GM19455 (cell line): ENCODE results near the gene MSI2.

Experiments
- ATAC-seq: cut with Tn5 transposase; IDR thresholded peaks from one replicate; pipeline ENCODE4 v1.9.1; 2021; ENCODE audit not compliant: unreplicated experiment

MSI2 gene

DNA sequence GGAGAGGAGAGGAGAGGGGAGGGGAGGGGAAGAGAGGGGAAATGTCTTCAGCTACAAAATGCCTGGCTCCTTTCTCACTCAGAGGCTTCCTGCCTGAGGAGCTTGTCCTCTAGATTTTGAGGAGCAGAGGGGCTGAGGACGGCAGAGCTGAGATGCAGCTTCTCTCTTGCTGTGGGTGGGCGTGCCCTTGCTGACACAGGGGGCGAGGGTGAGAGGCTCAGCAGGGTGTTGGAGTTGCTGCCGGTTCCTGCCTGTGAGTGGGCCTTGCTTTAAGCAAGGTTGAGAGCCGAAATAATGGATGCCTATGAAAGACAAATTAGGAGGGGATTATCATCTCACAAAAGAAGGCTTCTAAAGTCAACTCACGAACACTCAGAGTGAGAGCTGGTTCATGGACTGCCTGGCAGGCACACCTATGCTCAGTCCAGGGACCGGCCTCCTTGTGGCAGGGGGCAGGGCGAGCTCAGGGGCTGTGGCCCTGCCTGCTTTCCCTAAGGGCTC lies 215.6 kb downstream of the MSI2 start:
- ATAC-seq, result no peak

DNA sequence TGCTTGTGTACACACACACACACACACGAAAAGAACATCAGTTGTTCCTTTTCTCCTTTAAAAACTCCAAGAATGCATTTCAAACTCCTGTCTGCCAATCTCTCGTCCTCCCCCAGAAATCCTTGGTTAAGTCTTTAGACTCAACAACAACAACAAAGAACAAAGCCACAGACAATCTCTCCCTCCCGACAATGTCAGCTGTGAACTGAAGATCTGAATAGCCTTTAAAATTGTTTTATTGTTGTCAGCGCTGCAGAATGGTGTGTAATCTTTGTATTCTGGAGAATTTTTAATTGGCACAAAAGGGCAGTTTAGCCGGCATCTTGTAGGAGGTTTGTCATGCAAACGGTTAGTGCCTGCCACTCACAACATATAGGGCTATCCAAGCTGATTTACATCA lies 219.5 kb downstream of the MSI2 start:
- ATAC-seq, result no peak

DNA sequence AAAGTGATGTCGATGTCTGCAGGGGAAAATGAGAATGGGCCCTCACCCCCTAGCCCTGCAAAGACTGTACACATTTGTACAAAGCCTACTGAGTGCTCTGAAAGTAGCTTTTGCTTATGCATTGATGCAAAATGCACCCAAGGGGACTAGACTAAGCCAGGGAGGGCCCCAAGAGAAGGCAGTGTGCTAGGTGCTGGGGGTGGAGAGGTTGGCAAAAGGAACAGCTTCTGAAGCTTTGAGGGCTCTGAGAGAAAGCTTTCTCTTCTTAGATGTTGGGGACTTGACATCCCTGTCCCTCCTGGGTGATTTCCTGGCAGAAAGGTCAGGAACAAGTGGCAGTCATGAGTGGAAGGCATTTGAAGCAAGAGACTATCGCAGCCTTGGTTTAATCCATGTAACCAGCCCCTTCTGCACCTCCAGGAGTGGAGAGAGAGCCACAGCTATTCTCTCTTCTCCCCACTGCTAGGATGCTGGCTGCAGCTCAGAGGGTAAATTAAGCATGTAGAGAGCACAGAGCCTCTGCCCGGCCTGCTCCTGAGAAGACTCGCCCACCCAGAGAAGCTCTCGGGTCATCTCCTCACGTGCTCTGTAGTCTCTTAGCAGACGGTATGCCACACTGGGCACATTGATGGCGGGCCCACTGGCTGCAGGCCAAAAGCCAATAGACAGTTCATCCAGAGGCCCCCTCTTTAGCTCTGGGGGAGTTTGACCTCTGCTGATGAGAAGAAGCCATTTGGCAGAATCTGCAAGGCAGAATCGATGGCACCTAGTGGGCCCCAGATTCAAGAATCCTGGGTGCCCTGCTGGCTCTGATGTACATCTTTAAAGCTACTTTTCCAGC lies 221.4 kb downstream of the MSI2 start:
- no peak for ATAC-seq

DNA sequence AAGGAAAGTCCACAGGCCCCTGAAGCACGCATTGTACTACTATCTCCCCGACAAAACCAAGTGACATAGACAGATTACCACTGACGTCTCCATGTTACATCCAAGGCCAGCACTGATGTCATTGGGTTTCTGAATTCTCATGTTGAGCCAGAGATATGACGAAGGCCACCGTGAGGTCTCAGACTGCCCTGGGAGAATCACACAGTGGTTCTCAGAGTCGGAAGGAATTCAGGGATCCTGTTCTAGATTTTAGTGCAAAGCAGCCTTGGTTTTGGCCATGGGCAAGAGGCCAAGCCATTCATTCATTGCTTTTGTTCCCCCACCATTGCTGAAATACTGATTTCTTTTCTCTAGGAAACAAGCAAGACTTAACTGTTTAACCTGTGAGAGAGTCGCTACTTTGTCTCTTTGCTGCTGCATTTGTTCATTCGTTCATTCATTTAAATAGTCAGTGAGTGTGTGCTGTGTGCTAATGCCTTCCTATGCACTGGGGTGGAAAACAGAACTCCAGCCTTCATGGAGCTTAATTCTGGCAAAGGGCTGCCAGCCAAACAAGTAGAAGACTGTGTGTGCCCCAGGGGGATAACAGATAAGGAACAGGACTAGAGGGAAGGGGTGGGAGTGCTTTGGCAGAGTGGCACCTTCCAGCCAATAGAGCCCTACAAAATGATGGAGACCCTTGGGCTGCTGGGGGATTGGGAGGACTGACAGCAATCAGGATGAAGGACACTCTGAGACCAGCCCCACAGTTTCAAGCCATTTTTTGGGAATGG lies 222.3 kb downstream of the MSI2 start:
- ATAC-seq, result no peak

DNA sequence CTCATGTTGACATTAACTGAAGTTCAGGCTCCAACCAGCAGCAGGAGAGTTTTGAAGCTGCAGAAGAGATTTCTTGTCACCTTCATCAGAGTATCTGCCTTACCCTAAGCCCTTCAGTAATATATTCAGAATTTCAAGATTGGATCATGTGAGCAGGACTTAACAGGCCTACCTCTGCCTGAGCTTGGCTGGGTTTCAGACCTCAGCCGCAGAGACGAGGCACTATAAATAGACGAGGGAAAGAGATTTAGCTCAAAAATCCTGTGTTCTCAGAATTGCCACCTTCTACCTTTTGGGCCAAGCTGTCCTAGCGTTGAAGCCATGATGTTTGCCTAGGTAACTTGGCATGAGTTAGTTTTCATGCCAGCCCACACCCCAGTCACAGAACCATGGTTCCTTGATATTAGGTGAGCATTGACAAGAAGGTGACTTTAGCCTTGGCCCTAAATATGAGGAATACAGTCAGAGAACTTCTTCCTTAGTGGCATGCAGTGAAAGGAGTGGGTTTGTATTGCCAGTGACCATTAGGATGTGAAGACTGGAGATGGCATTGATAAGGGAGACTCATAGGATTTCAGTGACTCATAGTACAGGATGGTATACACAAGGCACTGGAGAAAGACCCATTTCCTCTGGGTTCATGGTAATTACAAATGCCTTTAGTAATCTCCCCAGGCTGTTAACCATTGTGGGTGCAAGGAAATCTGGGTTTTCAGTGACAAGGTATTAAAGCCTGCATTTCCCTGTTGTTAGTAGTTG lies 224.3 kb downstream of the MSI2 start:
- no peak for ATAC-seq

DNA sequence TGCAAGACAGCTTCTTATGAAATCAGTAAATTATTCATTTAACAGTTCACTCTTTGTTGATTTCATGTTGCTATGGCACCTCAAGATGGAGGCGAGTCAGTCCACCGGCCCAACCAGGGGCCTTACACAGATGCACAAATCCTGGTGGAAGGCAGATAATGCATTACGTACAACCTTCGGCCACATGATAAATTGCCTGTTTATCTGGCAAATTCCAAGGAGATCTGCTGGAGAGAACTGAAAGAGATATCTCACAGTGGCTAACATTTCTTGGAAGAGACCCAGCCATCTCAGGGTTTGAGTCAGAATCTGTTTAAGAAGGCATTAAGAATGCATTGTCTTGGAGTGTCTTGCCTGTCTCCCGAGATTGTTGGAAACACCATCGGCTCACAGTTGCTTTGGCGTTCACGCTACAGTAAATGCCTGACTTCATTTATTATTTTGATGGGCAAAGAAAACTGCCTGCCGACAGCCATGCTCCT lies 225.6 kb downstream of the MSI2 start:
- ATAC-seq, result no peak

DNA sequence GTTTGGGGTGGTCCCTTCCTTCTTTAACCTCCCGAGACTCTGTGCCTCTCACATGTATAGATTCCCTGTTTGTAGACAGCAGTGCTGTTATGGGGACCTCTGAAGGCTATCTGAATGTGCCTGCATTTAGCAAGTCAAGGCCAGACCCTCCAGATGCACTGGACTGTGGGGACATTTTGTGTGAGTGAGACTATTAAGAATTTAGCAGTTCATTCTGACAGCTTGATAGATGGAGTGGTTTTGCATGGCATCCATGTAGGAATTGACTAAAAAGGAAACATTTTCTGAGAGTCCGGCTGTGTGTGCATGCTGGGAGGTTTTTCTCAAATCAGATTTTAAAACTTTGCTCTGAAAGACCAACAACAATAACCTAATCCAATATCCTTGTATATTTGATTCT lies 226.3 kb downstream of the MSI2 start:
- no peak for ATAC-seq

DNA sequence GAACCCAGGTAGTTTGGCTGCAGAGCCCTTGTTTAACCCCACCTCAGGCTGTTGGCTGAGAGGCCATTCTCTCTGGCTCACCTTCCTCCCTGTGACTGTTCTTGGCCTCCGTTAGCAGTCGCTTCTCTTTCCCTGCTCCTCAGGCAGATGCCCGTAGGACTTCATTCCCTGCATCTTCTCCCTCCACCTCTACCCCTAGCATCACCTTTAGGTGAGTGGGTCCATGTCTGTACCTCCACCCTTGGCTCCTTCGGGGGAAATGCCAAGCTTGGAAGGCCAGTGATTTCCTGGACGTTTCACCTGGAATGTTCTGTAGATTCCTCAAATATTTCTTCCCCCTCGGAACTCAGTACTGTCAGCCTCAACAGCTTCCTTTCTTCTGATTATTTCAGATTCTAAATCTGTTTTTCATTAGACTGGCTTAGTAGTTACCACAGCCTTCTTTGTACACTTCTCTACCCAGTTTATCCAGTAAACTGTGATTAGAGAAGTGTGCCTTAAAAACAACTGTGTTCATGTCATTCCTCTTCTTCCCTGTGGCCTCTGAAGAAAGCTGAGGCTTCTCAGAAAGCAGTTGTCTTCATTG lies 227.9 kb downstream of the MSI2 start:
- no peak for ATAC-seq

DNA sequence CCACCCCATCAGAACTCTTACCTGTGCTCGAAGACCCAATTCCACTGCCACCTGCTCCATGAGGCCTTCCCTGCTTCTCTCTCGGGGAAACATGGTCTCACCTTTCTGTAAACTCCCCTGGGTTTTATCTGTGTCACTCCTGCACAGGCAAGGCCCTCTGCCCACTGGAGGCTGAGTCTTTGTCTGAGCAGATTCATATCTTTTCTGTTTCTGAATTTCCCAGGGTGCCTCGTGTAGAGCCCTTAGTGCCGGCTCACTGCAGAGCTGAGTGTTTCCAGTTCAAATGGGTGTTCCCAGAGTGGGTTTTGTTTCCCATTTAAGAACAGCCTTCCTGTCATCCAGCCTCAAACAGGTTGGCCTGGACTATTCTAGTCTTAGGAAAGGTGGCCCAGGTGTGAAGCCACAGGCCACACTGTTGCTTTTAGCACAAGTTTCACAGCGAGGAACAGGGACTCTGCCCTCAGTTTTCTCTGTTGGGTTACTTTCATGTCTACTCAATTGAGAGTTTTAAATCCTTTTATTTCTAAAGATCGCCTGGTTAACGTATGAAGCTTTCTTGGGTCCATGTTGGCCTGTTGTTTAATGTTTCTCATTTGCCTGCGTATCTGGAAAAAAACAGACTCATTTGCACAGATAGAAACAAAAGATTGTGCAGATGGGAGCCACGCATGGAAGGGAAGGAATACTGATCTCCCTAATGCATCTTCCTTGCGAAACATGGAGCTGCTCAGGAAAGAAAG lies 228.7 kb downstream of the MSI2 start:
- ATAC-seq, result no peak

DNA sequence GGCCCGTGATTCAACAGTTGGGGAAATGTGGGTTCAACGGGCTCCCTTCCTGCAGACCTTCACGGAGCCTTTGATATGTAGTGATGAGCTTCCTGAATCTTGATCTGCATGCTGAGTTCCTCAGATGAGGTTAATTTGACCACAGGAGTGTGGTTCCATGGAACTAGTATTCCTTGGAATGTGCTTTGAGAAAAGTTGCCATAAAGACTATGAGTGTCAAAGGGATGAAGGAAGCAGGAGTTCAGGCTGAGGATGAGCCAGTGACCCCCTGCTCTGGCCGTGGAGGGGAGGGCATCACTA lies 229.2 kb downstream of the MSI2 start:
- ATAC-seq, result no peak

DNA sequence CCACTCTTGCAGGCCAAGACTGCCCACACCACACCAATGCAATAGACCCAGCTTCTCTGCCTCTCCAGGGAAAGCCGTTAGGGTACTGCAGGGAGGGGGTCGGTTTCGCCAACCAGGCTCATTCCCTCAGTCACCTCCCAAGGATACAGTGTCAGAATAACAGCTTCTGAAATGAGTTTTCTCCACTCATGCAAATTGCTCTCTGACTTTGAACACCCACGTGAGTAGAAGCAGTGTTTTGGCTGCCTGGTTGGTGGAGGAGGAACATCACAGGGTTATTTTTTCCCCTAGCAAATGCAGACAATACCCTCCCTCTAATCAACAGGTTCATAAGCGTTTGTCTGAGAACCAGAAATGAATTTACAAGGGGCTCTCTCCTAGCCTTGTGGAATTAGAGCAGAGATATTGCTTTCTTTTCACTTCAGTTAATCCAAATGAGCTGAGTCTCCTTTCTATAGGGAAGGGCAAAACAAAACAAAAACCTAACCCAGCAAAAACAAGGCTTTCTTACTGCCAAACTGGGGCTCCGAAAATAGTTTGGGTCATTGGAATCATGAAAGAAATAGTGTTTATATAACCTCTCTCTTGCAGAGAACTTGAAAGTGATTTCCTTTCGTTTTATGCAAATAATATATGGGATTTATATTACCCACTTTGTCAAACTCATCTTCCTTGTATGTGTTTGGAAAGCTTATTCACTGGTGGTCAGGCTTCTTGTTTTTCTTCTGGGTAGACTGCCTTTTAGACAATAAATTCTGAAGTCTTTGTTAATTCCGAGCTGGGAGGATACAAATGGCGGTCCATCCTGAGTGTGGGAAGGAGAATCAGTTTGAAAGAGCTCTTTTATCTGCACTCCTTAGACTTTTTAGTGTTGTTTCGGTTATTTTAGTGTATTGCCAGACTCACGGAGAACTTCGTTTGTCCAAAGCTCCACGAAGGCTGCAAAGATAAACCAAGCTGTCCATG lies 229.9 kb downstream of the MSI2 start:
- ATAC-seq, result no peak

DNA sequence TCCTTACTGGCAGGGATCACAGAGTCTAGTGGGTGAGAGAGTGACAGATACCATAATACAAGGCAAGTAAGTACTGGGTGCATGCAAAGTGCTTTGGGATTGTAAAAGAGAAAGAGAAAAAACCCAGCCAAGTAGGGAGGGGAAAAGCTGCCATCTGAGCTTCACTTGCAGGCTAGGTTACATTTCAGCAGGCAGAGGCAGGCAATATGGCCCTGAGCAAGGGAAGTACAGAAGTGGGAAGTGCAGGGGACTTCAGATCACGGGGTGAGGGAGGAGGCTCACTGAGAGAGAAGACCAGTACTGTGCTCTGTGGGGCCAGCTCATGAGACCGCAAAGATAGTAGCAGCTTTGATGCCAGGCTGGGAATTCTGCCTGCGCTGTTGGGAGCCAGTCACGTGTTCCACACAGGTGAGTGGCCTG lies 230.6 kb downstream of the MSI2 start:
- no peak for ATAC-seq

DNA sequence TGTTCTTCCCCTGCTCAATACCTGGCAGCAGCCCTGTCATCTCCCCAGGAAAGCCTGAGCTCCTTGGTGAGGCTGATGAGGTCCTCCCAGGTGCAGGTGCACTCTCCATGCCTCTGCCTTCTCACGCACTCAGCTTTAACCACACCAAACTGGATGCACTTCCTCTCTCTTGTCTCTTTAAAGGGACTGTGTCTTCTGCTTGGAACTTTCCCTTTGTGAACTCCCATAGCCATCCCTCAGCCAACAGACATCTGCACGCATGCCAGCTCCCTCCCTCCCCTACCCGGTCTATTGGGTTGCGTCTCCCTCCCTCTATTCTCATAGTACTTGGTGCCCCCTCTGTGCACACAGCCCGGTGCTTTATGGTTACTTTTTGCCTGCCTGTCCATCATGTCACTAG lies 231.2 kb downstream of the MSI2 start:
- no peak for ATAC-seq

DNA sequence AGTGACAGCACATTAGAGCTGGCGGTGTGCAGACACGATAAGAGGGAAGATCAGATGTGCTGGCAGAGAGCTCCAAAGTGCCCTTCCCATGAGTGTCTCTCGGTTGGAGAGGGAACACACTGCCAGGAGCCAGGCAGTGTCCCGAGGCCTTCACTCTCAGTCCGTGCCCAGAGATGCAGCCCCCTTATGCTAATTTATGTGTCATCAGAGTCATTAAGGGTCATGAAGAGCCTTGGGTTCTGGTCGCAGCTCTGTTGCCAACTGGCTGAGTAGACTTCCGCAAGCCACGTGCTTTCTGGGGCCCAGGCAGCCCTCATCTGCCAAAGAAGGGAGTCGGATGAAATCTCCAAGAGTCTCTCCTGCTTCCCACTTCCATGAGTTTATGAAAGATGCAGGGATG lies 232.5 kb downstream of the MSI2 start:
- ATAC-seq, result no peak

DNA sequence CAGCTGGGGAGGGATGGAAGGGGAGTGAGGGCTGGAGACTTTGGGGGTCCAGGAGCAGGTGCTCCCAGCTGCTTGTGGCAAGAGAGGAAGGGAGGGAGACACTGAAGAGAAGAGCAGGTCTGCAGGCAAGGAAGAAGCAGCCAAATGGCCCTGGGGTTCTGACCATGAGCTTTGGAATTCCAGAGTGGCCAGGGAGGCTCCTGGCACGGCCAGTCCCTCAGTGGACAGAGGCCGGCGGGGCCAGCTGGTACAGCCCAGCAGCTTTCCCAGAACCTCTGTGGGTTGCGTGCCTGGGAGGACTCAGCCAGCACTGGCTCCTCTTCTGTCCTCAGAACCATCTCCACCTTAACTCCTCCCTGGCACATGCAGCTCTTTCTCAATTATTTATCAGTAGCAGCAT lies 233.0 kb downstream of the MSI2 start:
- ATAC-seq, result no peak

DNA sequence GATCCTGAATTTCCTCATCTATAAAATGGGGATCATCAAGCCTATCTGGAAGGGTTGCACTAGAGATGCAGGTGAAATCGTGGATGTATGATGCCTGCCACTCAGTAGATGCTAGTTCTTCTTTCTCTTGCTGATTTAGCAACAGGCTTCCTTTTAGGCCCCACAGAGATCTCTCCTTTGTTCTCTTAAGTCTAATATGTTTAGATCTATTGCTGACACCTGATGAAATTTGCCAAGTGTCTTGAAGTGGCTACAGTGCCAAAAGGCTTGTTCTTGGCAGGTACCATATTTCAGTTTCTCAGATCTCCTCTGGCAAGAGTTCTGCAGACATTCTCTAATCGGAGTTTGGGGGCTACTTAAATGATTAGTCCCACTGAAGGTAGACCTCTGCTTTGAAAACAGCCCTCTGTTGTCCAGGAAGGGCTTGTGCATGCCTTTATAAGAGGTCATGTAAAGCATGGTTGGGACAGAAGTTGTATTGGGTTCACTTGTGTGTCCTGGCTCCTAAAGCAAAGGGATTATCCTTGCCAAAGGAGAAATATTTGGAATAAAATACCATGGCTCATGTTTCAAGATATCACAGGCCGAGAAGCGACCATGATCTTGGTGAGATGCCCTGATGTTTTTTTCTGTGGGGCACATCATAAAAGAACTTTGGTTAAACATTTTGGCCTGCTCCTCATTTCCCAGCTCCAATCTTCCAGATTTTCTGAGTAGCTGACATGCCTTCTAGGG lies 234.0 kb downstream of the MSI2 start:
- no peak for ATAC-seq

DNA sequence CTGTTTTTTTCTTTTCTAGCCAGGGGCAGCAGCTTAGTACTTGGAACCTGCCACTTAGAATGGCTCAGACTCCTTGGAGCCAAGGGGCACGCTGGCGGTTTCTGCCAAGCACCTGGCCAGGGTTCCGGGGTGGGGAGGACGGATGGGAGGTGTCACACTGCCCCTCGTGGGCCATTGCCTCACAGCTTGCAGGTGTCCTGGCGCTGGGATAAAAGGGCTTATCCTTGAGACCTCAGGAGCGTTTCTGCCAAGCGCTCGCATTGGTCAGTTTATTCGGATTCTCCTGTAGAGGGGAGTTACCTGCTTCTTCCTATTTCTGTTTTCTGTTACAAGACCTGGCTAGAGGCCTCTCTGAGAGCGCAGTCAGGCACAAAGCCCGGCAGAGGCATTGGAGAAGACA lies 234.6 kb downstream of the MSI2 start:
- ATAC-seq, result no peak

DNA sequence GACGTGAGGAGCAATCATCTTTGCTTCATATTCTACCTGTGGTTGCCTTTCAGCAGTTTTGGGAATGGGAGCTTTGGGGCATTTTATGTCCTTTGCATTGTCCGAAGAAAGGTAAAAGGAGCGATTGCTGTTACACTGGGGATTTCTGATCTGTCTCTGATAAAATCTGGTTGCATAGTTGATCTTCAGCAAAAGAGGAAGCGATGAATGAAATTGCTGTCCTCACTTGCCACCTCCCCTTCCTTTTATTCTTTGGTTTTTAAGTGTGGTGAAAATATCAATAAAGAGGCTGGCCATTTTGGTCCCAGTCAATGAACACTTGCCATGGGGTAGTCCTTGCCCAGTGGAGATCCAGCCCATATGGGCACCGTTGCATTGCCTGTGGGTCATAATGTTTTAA lies 236.8 kb downstream of the MSI2 start:
- ATAC-seq, result no peak

DNA sequence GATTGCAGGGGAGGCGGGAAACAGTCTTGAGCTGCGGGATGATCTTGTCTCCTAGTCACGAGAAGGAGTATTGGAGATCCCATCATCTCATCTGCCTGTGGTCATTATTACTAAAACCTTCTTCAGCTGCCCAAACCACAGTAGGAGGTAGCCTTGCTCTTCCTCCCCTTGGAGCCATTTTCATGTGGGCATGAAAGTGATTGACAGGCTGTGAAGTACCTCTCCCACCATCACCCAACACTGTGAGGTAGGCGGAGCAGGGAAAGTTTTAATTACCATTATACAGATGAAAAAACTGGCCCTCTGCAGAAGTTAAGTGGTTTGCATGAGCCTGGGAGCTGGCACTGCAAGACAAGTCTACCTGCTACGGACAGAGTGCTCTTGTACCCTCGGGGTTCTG lies 237.3 kb downstream of the MSI2 start:
- no peak for ATAC-seq
